ENCODE results near the gene PGAP2.

DNA sequence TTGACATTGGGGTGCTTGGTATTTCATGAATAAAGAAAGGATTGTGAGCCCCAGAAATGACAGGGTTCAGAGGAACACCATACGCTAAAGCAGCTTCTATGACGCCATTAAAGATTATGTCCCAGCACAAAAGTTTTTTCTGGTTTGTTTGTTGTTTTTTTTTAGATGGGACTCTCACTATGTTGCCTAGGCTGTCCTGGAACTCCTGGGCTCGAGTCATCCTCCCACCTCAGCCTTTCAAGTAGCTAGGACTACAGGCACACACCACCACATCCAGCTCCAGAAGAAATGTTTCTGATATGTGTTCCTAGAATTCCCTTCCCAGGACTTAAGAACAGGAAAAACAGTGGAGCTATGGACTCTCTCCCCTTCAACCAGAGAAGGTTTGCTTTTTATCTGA is 35.0 kb downstream of the PGAP2 start:
- TF ChIP-seq POLR2A (IDR thresholded peaks at IDR 0.05; ENCODE audit: low read length) (no peak), GATA1 (IDR thresholded peaks at IDR 0.05; ENCODE audit: low read depth, low read length) (no peak)

Measured in erythroblast (primary cell).